Bronchial epithelial cell (primary cell): ENCODE data around the gene MCU. TPM values are rescaled to one million over a fixed set of nuclear protein-coding genes. Genes with fewer than 3 reads are reported as not detected.

Source experiments
- DNase-seq: peaks from one replicate; pipeline ENCODE4 v3.0.0-alpha.2; 2010; ENCODE audit warnings: low read depth
- FAIRE-seq: peaks from 2 replicates; lab custom pipeline; 2011; peaks lifted over from hg19 to GRCh38; lab: Jason Lieb, UNC
- H3K27me3 ChIP-seq: 2 replicates; pipeline ENCODE4 v1.5.1; 2011; ENCODE audit warnings: low read length; ENCODE audit not compliant: control insufficient read depth, insufficient read depth
- H3K36me3 ChIP-seq: 2 replicates; pipeline ENCODE4 v1.5.1; 2011; ENCODE audit warnings: low read length; ENCODE audit not compliant: control insufficient read depth, insufficient read depth
- H3K4me3 ChIP-seq: 2 replicates; pipeline ENCODE4 v1.5.1; 2011; ENCODE audit warnings: mild to moderate bottlenecking, low read depth, low read length, control low read depth
- CTCF ChIP-seq: IDR thresholded peaks from 2 replicates; pipeline ENCODE4 v1.5.1; 2011; ENCODE audit warnings: mild to moderate bottlenecking, moderate library complexity, low read length, control low read depth, inconsistent platforms; ENCODE audit not compliant: insufficient read depth, severe bottlenecking
- total RNA-seq: library from RNA; depleted of rRNA; stranded (reverse); fragments of >200 nt; gene quantifications from 2 replicates; pipeline ENCODE4 v1.2.1, GENCODE V29; 2014

Gene MCU
- total RNA-seq, 1 donor from 2014 or later: 38.7 TPM

GRCh38 chr10:72842164-72842563, 150.2 kb downstream of the MCU start:
- no peaks in the 10 kb centered on the region for H3K27me3 ChIP-seq
- DNase-seq (no peak), FAIRE-seq (no peak)
- H3K36me3 ChIP-seq: no peaks in the 10 kb centered on the region
- TF ChIP-seq CTCF: no peak
- no peak overlapping the region for H3K4me3 ChIP-seq

- no peak for TF ChIP-seq CTCF
- H3K27me3 ChIP-seq: no peaks in the 10 kb centered on the region
- H3K4me3 ChIP-seq: no peak overlapping the region
- no peaks in the 10 kb centered on the region for H3K36me3 ChIP-seq
- DNase-seq (peak; percentile 98), FAIRE-seq (no peak)
Observed at GRCh38 chr10:72846238-72846637, 154.3 kb downstream of the MCU start.

GRCh38 chr10:72847681-72848080, 155.7 kb downstream of the MCU start:
- FAIRE-seq (no peak), DNase-seq (peak; percentile 84)
- Histone ChIP-seq H3K27me3 (no peaks in the 10 kb centered on the region), H3K36me3 (no peaks in the 10 kb centered on the region), H3K4me3 (no peak overlapping the region)
- TF ChIP-seq CTCF: no peak

- H3K27me3 ChIP-seq: no peaks in the 10 kb centered on the region
- TF ChIP-seq CTCF: no peak
- DNase-seq: no peak
Observed at GRCh38 chr10:72850861-72851260, 158.9 kb downstream of the MCU start.

GRCh38 chr10:72851509-72851908, 159.6 kb downstream of the MCU start:
- TF ChIP-seq CTCF: no peak
- DNase-seq: no peak
- no peak for FAIRE-seq
- H3K27me3 ChIP-seq: no peaks in the 10 kb centered on the region
- H3K4me3 ChIP-seq: no peak overlapping the region
- H3K36me3 ChIP-seq: no peaks in the 10 kb centered on the region

More at GRCh38 chr10:72850861-72851260, 158.9 kb downstream of the MCU start:
- no peak overlapping the region for H3K4me3 ChIP-seq
- no peaks in the 10 kb centered on the region for H3K36me3 ChIP-seq
- no peak for FAIRE-seq

- H3K4me3 ChIP-seq: no peak overlapping the region
- no peak for TF ChIP-seq CTCF
- no peak for DNase-seq
- FAIRE-seq: no peak
- no peaks in the 10 kb centered on the region for H3K36me3 ChIP-seq
- H3K27me3 ChIP-seq: no peaks in the 10 kb centered on the region
Observed at GRCh38 chr10:72852508-72852907, 160.6 kb downstream of the MCU start.
